ENCODE results near the gene CLDN16. TPM values are rescaled to one million over a fixed set of nuclear protein-coding genes. Genes with fewer than 3 reads are reported as not detected.

The CLDN16 gene
- total RNA-seq, 4 donors from 2014 or later, result 0.27 to 3.3 (median 0.47) TPM

GRCh38 chr3:190426806-190427507, 39.0 kb downstream of the CLDN16 start:
- Histone ChIP-seq H3K27me3 (no peaks in the 10 kb centered on the region), H3K4me3 (replicated peaks in 1 of 3) (no peak overlapping the region), H3K36me3 (no peaks in the 10 kb centered on the region), H3K9me3 (no peaks in the 10 kb centered on the region), H3K4me1 (no peaks in the 10 kb centered on the region), H3K27ac (no peak overlapping the region)
- TF ChIP-seq POLR2A (IDR thresholded peaks at IDR 0.05), result no peak
- TF ChIP-seq, protein P1, sequence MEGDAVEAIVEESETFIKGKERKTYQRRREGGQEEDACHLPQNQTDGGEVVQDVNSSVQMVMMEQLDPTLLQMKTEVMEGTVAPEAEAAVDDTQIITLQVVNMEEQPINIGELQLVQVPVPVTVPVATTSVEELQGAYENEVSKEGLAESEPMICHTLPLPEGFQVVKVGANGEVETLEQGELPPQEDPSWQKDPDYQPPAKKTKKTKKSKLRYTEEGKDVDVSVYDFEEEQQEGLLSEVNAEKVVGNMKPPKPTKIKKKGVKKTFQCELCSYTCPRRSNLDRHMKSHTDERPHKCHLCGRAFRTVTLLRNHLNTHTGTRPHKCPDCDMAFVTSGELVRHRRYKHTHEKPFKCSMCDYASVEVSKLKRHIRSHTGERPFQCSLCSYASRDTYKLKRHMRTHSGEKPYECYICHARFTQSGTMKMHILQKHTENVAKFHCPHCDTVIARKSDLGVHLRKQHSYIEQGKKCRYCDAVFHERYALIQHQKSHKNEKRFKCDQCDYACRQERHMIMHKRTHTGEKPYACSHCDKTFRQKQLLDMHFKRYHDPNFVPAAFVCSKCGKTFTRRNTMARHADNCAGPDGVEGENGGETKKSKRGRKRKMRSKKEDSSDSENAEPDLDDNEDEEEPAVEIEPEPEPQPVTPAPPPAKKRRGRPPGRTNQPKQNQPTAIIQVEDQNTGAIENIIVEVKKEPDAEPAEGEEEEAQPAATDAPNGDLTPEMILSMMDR (IDR thresholded peaks at IDR 0.05), result no peak
- 79 to 88% methylated on average over 6 of the region's 6 CpGs for WGBS, 2 donors
- no peak for DNase-seq
- intact Hi-C loops (cut with DNase I), result loop anchor here (10.0 kb wide), 1 partner anchor 462 kb away; no protein-coding TSS in a partner anchor

- Histone ChIP-seq H3K27ac (no peak overlapping the region), H3K9me3 (no peaks in the 10 kb centered on the region), H3K4me3 (replicated peaks in 1 of 3) (no peak overlapping the region), H3K36me3 (no peaks in the 10 kb centered on the region), H3K4me1 (no peaks in the 10 kb centered on the region), H3K27me3 (no peaks in the 10 kb centered on the region)
- intact Hi-C loops (cut with DNase I), result loop anchor here (10.0 kb wide), 1 partner anchor 465 kb away; no protein-coding TSS in a partner anchor
- DNase-seq, result no peak
- TF ChIP-seq, protein P1 (IDR thresholded peaks at IDR 0.05), result no peak
- TF ChIP-seq POLR2A (IDR thresholded peaks at IDR 0.05), result no peak
- WGBS, 2 donors, result 91 to 97% methylated on average over 2 of the region's 2 CpGs
Observed at GRCh38 chr3:190429681-190430080, 41.7 kb downstream of the CLDN16 start.

DNA sequence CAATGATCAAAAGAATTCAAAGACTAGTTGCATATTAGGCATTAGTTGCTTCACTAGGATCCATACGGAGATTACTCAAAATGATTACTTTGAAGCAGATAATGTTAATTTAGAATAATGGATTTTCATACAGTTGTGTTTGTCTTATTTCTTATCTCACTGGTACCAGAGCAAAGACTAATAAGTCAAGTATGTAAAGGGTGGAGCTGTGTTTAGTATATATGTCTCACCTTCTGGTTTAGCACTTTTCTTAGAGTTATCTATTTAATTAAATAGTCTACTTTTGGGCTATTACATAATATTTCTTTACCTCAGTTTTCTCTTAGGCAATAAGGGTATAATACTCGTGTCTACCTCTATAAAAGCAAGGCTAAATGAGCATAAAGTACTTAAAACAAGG, 42.9 kb downstream of the CLDN16 start:
- H3K9me3 ChIP-seq, result no peaks in the 10 kb centered on the region
- H3K27me3 ChIP-seq, result no peaks in the 10 kb centered on the region
- H3K36me3 ChIP-seq, result no peaks in the 10 kb centered on the region
- no peak overlapping the region for H3K27ac ChIP-seq
- no peaks in the 10 kb centered on the region for H3K4me1 ChIP-seq
- no peak overlapping the region for H3K4me3 ChIP-seq (replicated peaks in 1 of 3)
- intact Hi-C loops (cut with DNase I), result no loop called here
- no peak for DNase-seq
- 89 to 90% methylated on average over 2 of the region's 2 CpGs for WGBS, 2 donors
- TF ChIP-seq POLR2A (IDR thresholded peaks at IDR 0.05), result no peak
- TF ChIP-seq, protein P1 (IDR thresholded peaks at IDR 0.05), result no peak

DNA sequence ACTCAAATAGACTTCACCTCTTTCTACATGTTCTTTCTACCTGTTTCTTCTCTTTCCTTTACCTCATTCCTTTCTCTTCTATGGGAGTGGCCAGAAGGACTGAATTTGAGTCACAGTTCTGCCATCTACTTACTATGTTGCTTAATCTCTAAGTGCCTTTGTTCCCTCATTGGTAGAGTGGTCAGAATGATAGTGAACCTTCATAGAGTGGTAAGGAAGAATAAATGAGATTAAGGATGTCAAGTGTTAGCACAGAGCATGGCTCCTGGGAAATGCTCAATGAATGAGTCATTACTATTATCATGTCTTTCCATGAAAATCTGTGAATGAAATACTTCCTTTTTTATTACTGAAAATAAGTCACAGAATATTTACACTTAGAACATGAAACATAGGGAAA, 44.3 kb downstream of the CLDN16 start:
- intact Hi-C loops (cut with DNase I), result no loop called here
- TF ChIP-seq, protein P1 (IDR thresholded peaks at IDR 0.05), result no peak
- no peak for TF ChIP-seq POLR2A (IDR thresholded peaks at IDR 0.05)
- no peaks in the 10 kb centered on the region for H3K9me3 ChIP-seq

DNA sequence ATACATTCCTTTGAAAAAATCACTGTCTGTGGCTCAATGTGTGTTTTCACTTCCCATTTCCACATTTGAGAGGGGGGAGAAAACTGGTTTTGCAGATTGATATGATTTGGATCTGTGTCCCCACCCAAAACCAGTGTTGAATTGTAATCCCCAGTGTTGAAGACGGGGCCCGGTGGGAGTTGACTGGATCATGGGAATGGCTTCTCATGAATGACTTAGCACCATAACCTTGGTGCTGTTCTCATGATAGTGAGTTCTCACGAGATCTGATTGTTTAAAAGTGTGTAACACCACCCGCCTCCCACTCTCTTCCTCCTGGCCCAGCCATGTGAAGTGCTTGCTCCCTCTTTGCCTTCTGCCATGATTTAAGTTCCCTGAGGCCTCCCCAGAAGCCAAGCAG, 45.7 kb downstream of the CLDN16 start:
- no peaks in the 10 kb centered on the region for H3K4me1 ChIP-seq
- H3K27ac ChIP-seq, result no peak overlapping the region
- WGBS, 2 donors, result 90 to 95% methylated on average over 4 of the region's 4 CpGs
- no peaks in the 10 kb centered on the region for H3K36me3 ChIP-seq
- no peak overlapping the region for H3K4me3 ChIP-seq (replicated peaks in 1 of 3)
- intact Hi-C loops (cut with DNase I), result no loop called here
- H3K27me3 ChIP-seq, result no peaks in the 10 kb centered on the region
- H3K9me3 ChIP-seq, result no peaks in the 10 kb centered on the region
- DNase-seq, result no peak
- TF ChIP-seq, protein P1 (IDR thresholded peaks at IDR 0.05), result no peak
- TF ChIP-seq POLR2A (IDR thresholded peaks at IDR 0.05), result no peak

More for the DNA sequence above, 44.3 kb downstream of the CLDN16 start:
- Histone ChIP-seq H3K36me3 (no peaks in the 10 kb centered on the region), H3K27ac (no peak overlapping the region), H3K27me3 (no peaks in the 10 kb centered on the region), H3K4me1 (no peaks in the 10 kb centered on the region), H3K4me3 (replicated peaks in 1 of 3) (no peak overlapping the region)
- DNase-seq, result no peak
